NCI-H69 (cell line): Measurements from ENCODE around the gene CD34.
"Not testable (repeated sequence)": the region's sequence is repeated elsewhere in the genome, so short reads cannot be mapped to it uniquely, and the experiment has no call there.

Source experiments
- DNase-seq: peaks from one replicate; lab custom pipeline; 2025; lab: John Stamatoyannopoulos, UW

The CD34 gene, protein sequence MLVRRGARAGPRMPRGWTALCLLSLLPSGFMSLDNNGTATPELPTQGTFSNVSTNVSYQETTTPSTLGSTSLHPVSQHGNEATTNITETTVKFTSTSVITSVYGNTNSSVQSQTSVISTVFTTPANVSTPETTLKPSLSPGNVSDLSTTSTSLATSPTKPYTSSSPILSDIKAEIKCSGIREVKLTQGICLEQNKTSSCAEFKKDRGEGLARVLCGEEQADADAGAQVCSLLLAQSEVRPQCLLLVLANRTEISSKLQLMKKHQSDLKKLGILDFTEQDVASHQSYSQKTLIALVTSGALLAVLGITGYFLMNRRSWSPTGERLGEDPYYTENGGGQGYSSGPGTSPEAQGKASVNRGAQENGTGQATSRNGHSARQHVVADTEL

GRCh38 chr1:207910591-207911354, at the start of gene CD34:
TSS of gene CD34 (minus strand) at chr1:207911125. CDS start at chr1:207911080, 45 bp downstream.
- peak; percentile 33 for DNase-seq

DNA sequence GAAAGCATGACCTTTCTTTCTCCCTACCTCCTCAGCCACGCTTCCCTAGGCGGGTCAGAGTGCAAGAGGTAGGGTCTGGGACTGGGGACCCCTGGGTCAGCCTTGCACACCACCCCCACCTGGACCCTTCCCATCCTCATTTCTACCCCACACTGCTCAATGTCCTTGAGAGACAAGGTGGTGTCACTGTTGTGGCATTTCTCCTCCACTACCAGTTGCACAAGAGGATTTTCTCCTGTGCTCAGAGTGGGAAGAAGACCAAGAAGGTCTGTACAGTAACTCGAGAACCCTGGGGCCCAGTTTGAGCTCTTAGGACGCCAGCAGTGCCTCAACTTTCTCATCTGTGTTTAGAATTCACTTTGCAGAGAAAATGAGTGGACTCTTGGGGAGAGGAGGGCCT, 49.4 kb upstream of the CD34 start:
- DNase-seq = no peak

DNA sequence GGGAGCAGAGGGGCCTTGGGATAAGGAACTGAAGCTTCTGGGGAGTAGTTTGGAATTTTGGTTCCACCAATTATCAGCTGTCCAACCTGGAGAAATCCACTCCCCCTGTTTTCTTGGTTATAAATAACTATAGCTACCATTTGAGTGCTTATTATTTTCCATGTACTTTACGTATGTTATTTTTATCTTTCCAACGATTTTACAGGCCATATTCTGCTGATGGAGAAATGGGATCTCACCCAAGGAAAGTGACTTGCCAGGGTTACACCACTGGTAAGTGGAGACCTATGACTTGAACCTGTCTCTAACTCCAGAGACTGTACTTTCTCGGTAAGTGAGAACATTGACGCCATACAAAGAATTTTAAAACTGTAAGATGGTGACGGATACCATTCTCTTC, 49.0 kb upstream of the CD34 start:
- DNase-seq = no peak

DNA sequence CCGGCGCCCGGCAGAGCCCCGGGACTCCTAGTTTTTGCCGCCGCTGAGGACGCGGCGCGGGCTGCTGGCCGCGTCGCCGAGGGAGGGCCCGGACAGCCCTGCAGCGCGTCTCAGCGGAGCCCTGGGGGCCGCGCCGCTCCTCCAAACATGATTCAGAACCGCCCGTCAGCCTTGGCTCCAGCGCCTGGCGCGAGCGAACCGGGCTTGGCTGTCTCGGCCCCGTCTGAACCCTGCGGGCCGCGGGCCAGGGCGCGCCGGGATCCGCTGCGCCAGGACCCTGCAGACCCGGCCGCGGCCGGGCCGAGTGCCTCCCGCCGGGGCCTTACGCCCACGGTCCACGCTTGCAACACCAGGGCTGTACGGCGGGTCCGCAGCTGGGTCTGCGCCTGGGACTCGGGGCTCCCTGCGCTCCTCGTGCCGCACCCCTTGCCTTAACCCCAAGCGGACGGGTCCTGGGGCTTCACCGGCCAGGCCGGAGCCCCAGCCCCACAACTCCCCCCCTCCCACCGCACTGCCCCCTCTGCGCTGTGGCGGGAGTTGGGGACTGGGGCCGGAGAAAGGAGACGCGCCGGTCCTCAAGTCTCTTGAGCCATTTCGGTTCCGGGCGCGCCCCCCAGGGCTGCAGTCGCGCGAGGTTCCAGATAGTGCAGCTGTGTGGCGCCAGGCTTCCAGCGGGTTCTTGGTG, 48.4 kb upstream of the CD34 start:
- no peak for DNase-seq

DNA sequence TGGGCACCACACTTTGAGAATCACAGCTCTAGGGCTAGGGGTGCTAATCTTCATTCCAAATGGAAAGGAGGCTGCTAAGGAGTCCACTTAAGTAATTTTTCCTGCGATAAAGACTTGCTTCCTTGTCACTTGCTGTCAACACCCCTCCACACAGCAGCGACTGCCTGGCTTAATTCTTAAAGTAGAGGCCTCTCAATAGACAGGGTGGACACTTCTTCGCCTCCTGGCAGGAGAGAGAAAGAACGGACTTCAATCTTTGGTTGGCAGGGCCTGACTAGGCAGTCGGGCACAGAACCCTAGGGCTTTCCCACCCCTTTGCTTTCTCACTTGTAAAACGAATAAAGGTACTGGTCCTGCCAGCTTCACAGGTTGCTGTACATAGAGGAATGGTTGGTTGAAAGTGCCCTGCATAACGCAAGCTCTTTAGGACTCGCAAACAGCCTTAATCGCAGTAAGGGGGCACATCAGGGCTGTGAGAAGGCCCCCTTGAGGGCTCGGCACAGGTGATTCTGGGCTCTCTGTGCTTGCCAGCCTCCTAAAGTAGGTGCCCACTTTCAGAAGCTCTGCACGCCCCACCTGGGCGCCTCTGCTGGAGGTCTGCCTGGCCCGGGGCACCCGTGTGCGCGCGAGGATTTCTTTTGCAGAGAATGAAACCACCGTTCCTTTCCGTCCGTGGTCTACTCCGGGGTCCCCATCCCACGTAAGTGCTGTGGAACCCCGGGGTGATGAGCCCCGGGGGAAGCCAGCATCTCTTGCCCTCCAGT, 47.6 kb upstream of the CD34 start:
- DNase-seq = no peak

GRCh38 chr1:207956986-207957385, 46.1 kb upstream of the CD34 start:
- no peak for DNase-seq

DNA sequence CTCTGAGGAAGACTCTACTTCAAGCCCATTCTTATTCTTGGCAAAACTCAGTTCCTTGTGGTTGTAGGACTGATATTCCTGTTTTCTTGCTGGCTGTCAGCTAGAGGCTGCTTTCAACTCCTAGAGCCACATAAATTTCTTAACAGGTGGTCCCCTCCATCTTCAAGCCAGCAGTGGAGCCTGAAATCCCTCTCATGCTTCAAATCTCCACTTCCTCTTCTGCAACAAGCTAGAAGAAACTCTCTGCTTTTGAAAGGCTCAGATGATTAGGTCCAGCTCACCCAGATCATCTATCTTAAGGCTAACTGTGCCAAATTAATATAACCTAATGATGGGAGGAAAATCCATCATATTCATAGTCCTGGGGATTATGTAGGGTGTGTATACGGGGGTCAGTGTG, 43.2 kb upstream of the CD34 start:
- DNase-seq = no peak

GRCh38 chr1:207952617-207953542, 42.0 kb upstream of the CD34 start:
- DNase-seq = no peak

GRCh38 chr1:207951652-207952051, 40.7 kb upstream of the CD34 start:
- DNase-seq = no peak

- no peak for DNase-seq
Measured at GRCh38 chr1:207950750-207951149, 39.8 kb upstream of the CD34 start.

- no peak for DNase-seq
Measured at GRCh38 chr1:207949571-207950195, 38.8 kb upstream of the CD34 start.

GRCh38 chr1:207948536-207949250, 37.8 kb upstream of the CD34 start:
- no peak for DNase-seq

DNA sequence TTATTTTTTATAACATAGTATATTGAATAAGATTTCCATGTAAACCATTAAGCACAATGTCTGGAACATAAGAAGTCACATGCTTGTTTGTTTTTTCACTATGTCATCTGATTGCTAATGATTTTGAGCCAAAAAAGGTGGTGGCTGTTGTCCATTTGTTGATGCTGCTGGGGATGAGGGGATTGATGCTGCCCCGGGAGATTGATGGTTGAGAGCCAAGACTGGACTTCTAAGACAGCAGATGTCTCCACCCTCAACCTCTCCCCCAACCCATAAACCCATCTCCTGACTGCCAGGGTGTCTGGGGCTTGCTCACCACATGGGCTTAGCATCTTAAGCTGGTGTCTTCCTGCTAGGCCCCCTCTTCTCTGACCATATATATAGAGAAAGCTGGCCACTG, 35.8 kb upstream of the CD34 start:
- DNase-seq = no peak

- no peak for DNase-seq
Measured at GRCh38 chr1:207944571-207944970, 33.6 kb upstream of the CD34 start.

DNA sequence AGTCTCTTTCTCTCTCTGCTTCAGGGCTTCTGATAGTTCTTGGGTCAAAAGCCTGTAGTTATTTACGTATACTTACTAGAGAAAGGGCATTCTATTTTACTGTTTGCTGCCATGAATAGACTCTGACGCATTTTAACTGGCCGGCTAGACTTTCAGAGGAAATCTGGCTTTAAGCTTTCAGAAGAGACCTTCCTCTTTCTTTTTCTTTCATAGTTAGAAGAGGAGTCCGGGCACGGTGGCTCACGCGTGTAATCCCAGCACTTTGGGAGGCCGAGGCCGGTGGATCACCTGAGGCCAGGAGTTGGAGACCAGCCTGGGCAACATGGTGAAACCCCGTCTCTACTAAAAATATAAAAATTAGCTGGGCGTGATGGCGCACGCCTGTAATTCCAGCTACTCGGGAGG, 31.4 kb upstream of the CD34 start:
- DNase-seq = not testable (repeated sequence)

- peak; percentile 12 for DNase-seq
Measured at GRCh38 chr1:207941665-207942064, 30.7 kb upstream of the CD34 start.

DNA sequence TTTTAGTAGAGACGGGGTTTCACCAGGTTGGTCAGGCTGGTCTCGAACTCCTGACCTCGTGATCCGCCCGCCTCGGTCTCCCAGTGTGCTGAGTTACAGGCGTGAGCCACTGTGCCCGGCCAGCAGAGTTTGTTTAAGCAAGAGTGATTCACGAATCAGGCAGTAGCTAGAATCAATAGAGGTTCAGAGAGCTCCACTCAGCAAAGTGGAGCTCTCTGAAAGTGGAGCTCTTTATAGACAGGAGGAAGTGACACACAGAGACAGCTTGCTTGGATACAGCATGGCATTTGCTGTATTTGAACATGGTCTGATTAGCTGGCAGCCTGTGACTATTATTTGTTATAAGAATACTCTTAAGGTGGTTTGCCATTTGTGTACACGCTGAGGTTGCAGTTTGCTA, 27.1 kb upstream of the CD34 start:
- DNase-seq = peak; percentile 13

DNA sequence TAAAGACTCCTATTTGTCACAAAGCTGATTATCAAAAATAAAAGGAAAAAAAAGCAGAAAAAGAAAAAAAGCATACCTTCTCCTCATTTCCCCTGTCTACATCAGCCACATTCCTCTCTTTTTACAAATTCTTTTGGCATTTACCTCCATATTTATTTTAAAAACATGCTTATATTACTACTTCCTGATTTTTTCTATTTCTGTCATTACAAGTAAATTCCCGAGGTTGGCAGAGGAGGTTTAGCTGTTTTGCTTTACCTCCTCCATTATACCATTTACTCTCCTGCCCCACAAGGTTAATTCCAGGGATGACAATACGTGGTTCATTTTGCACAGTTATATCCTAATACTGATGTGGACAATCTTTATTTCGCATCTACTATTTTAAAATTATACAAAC, 26.3 kb upstream of the CD34 start:
- DNase-seq = no peak

GRCh38 chr1:207935166-207935583, 24.2 kb upstream of the CD34 start:
- DNase-seq = no peak
